GM12875 (cell line): ENCODE data around the gene LCOR.
A peak's percentile ranks its signal among the peaks of the same experiment; 100 is the strongest.

Experiments used
- H3K4me3 ChIP-seq: one replicate; pipeline ENCODE4 v1.5.1; 2011; ENCODE audit warnings: low read depth, low read length, control low read depth
- CTCF ChIP-seq: IDR thresholded peaks from 2 replicates; pipeline ENCODE4 v1.5.1; 2011; ENCODE audit warnings: low read depth, mild to moderate bottlenecking, control low read depth, inconsistent platforms, low read length, moderate library complexity, borderline replicate concordance; ENCODE audit not compliant: insufficient read depth

Gene LCOR

GRCh38 chr10:96996275-96996965 is 164.3 kb downstream of the LCOR start:
- no peak for TF ChIP-seq CTCF
- no peak overlapping the region for H3K4me3 ChIP-seq

- TF ChIP-seq CTCF, result no peak
- no peak overlapping the region for H3K4me3 ChIP-seq
Observed at GRCh38 chr10:96998329-96998888, 166.3 kb downstream of the LCOR start.

GRCh38 chr10:96999337-96999736 is 167.2 kb downstream of the LCOR start:
- no peak for TF ChIP-seq CTCF

GRCh38 chr10:96999987-97000386 is 167.9 kb downstream of the LCOR start:
- no peak for TF ChIP-seq CTCF
- H3K4me3 ChIP-seq, result no peak overlapping the region

More at GRCh38 chr10:96999337-96999736, 167.2 kb downstream of the LCOR start:
- no peak overlapping the region for H3K4me3 ChIP-seq

GRCh38 chr10:97000487-97001182 is 168.5 kb downstream of the LCOR start:
- no peak overlapping the region for H3K4me3 ChIP-seq
- TF ChIP-seq CTCF, result peak; percentile 35; the same call in 1 of the 2 replicates

GRCh38 chr10:97001183-97001991 is 169.3 kb downstream of the LCOR start:
- no peak for TF ChIP-seq CTCF

More at GRCh38 chr10:97001183-97001991, 169.3 kb downstream of the LCOR start:
- no peak overlapping the region for H3K4me3 ChIP-seq
